Activated CD4-positive, alpha-beta T cell treated with anti-CD3 and anti-CD28 coated beads, Interleukin-2, amount 10 ng/mL, durations not matched to agents 7 days and 5 days (primary cell): ENCODE data around the gene CAV3. TPM values are rescaled to one million over a fixed set of nuclear protein-coding genes. Genes with fewer than 3 reads are reported as not detected.

Experiments used
- CTCF ChIA-PET: fragments of 350-600 bp; sonication (Branson Sonifier 250); formaldehyde crosslinking; loops from one replicate; lab custom pipeline; 2021; ENCODE audit warnings: antibody characterized with exemption; lab: Charles Lee
- POLR2A ChIA-PET: fragments of 350-600 bp; sonication (Branson Sonifier 250); formaldehyde crosslinking; loops from one replicate; lab custom pipeline; 2021; ENCODE audit warnings: antibody characterized with exemption; lab: Charles Lee
- DNase-seq: peaks from one replicate; pipeline ENCODE4 v3.0.0-alpha.2; 2020
- H3K27ac Mint-ChIP-seq: one replicate; pipeline ENCODE4 v1.8.0; 2021; ENCODE audit warnings: mild to moderate bottlenecking, moderate library complexity, mixed read lengths
- H3K27me3 Mint-ChIP-seq: one replicate; pipeline ENCODE4 v1.8.0; 2021; ENCODE audit warnings: mixed read lengths
- H3K36me3 Mint-ChIP-seq: one replicate; pipeline ENCODE4 v1.8.0; 2021; ENCODE audit warnings: low read depth, mixed read lengths
- H3K4me1 Mint-ChIP-seq: one replicate; pipeline ENCODE4 v1.8.0; 2021; ENCODE audit warnings: mixed read lengths
- H3K4me3 Mint-ChIP-seq: one replicate; pipeline ENCODE4 v1.8.0; 2021; ENCODE audit warnings: mild to moderate bottlenecking, moderate library complexity, mixed read lengths
- H3K9me3 Mint-ChIP-seq: one replicate; pipeline ENCODE4 v1.8.0; 2021; ENCODE audit warnings: mixed read lengths
- total RNA-seq, 2 experiments: library from RNA; stranded (reverse); gene quantifications; one replicate each; pipeline ENCODE4 v1.2.3, GENCODE V29; 2021

CAV3 gene
- total RNA-seq, 2 experiments from 2014 or later: not detected

- no peak overlapping the region for H3K4me3 Mint-ChIP-seq
- no peak overlapping the region for H3K27ac Mint-ChIP-seq
- no peak for DNase-seq
- H3K27me3 Mint-ChIP-seq: peaks cover 15% of the 10 kb centered on the region
- POLR2A ChIA-PET: no interaction called here
- CTCF ChIA-PET: interaction anchor here (0.6 to 1.2 kb wide), 2 partner anchors 30 to 549 kb away, joined by 3 read pairs; partner anchors contain the start of gene OXTR
- no peaks in the 10 kb centered on the region for H3K9me3 Mint-ChIP-seq
- peaks cover 3% of the 10 kb centered on the region for H3K4me1 Mint-ChIP-seq
- no peaks in the 10 kb centered on the region for H3K36me3 Mint-ChIP-seq
These were observed 6.3 kb downstream of the CAV3 start for GRCh38 chr3:8739757-8740504.

- DNase-seq: no peak
- Mint-ChIP-seq H3K4me1 (peaks cover 3% of the 10 kb centered on the region), H3K4me3 (no peak overlapping the region), H3K9me3 (no peaks in the 10 kb centered on the region), H3K27ac (no peak overlapping the region), H3K27me3 (peaks cover 15% of the 10 kb centered on the region), H3K36me3 (no peaks in the 10 kb centered on the region)
- ChIA-PET POLR2A (no interaction called here), CTCF (no interaction called here)
These were observed 8.1 kb downstream of the CAV3 start for GRCh38 chr3:8741581-8742261.

- ChIA-PET CTCF (no interaction called here), POLR2A (no interaction called here)
- Mint-ChIP-seq H3K4me3 (no peak overlapping the region), H3K4me1 (peaks cover 3% of the 10 kb centered on the region), H3K27ac (no peak overlapping the region), H3K27me3 (peaks cover 15% of the 10 kb centered on the region), H3K36me3 (no peaks in the 10 kb centered on the region), H3K9me3 (no peaks in the 10 kb centered on the region)
- no peak for DNase-seq
These were observed 9.5 kb downstream of the CAV3 start for GRCh38 chr3:8743021-8743601.

- H3K36me3 Mint-ChIP-seq: no peaks in the 10 kb centered on the region
- H3K4me3 Mint-ChIP-seq: no peak overlapping the region
- no peaks in the 10 kb centered on the region for H3K9me3 Mint-ChIP-seq
- DNase-seq: no peak
- peaks cover 3% of the 10 kb centered on the region for H3K4me1 Mint-ChIP-seq
- ChIA-PET POLR2A (no interaction called here), CTCF (interaction anchor here (0.7 to 0.9 kb wide), 2 partner anchors 8 to 222 kb away, joined by 3 read pairs; no protein-coding TSS in a partner anchor)
- H3K27me3 Mint-ChIP-seq: peaks cover 15% of the 10 kb centered on the region
- no peak overlapping the region for H3K27ac Mint-ChIP-seq
These were observed 10.3 kb downstream of the CAV3 start for GRCh38 chr3:8743911-8744310.

- H3K27ac Mint-ChIP-seq: no peak overlapping the region
- H3K27me3 Mint-ChIP-seq: peaks cover 12% of the 10 kb centered on the region
- no peaks in the 10 kb centered on the region for H3K36me3 Mint-ChIP-seq
- CTCF ChIA-PET: interaction anchor here (1.0 kb wide), 1 partner anchor 13 kb away, joined by 3 read pairs; no protein-coding TSS in a partner anchor
- H3K4me3 Mint-ChIP-seq: no peak overlapping the region
- no peaks in the 10 kb centered on the region for H3K9me3 Mint-ChIP-seq
- DNase-seq: no peak
- no peaks in the 10 kb centered on the region for H3K4me1 Mint-ChIP-seq
- POLR2A ChIA-PET: no interaction called here
These were observed 12.2 kb downstream of the CAV3 start for GRCh38 chr3:8745619-8746370.

GRCh38 chr3:8746780-8747345 lies 13.3 kb downstream of the CAV3 start:
- no peak overlapping the region for H3K27ac Mint-ChIP-seq
- no peak for DNase-seq
- H3K36me3 Mint-ChIP-seq: no peaks in the 10 kb centered on the region
- H3K4me3 Mint-ChIP-seq: no peak overlapping the region
- ChIA-PET POLR2A (no interaction called here), CTCF (no interaction called here)
- H3K4me1 Mint-ChIP-seq: no peaks in the 10 kb centered on the region
- no peaks in the 10 kb centered on the region for H3K9me3 Mint-ChIP-seq
- peaks cover 7% of the 10 kb centered on the region for H3K27me3 Mint-ChIP-seq

- no peaks in the 10 kb centered on the region for H3K9me3 Mint-ChIP-seq
- H3K27me3 Mint-ChIP-seq: no peaks in the 10 kb centered on the region
- POLR2A ChIA-PET: no interaction called here
- CTCF ChIA-PET: interaction anchor here (1.0 kb wide), 1 partner anchor 11 kb away, joined by 3 read pairs; no protein-coding TSS in a partner anchor
- no peak overlapping the region for H3K27ac Mint-ChIP-seq
- no peak for DNase-seq
- no peaks in the 10 kb centered on the region for H3K4me1 Mint-ChIP-seq
- no peak overlapping the region for H3K4me3 Mint-ChIP-seq
- H3K36me3 Mint-ChIP-seq: no peaks in the 10 kb centered on the region
These were observed 15.7 kb downstream of the CAV3 start for GRCh38 chr3:8749316-8749715.

- Mint-ChIP-seq H3K36me3 (no peaks in the 10 kb centered on the region), H3K4me3 (no peak overlapping the region), H3K27ac (no peak overlapping the region), H3K9me3 (no peaks in the 10 kb centered on the region), H3K27me3 (no peaks in the 10 kb centered on the region), H3K4me1 (no peaks in the 10 kb centered on the region)
- ChIA-PET CTCF (no interaction called here), POLR2A (no interaction called here)
- no peak for DNase-seq
These were observed 19.2 kb downstream of the CAV3 start for GRCh38 chr3:8752832-8753231.

GRCh38 chr3:8755097-8755496 lies 21.5 kb downstream of the CAV3 start:
- no peaks in the 10 kb centered on the region for H3K4me1 Mint-ChIP-seq
- H3K4me3 Mint-ChIP-seq: no peak overlapping the region
- no peak for DNase-seq
- H3K27me3 Mint-ChIP-seq: no peaks in the 10 kb centered on the region
- no peaks in the 10 kb centered on the region for H3K36me3 Mint-ChIP-seq
- POLR2A ChIA-PET: no interaction called here
- no peak overlapping the region for H3K27ac Mint-ChIP-seq
- CTCF ChIA-PET: no interaction called here
- H3K9me3 Mint-ChIP-seq: no peaks in the 10 kb centered on the region

GRCh38 chr3:8755564-8756237 lies 22.1 kb downstream of the CAV3 start:
- ChIA-PET CTCF (no interaction called here), POLR2A (no interaction called here)
- Mint-ChIP-seq H3K4me3 (no peak overlapping the region), H3K36me3 (no peaks in the 10 kb centered on the region), H3K27me3 (no peaks in the 10 kb centered on the region), H3K4me1 (no peaks in the 10 kb centered on the region), H3K27ac (no peak overlapping the region), H3K9me3 (no peaks in the 10 kb centered on the region)
- DNase-seq: no peak

- H3K9me3 Mint-ChIP-seq: no peaks in the 10 kb centered on the region
- H3K4me3 Mint-ChIP-seq: no peak overlapping the region
- DNase-seq: no peak
- POLR2A ChIA-PET: no interaction called here
- H3K4me1 Mint-ChIP-seq: no peaks in the 10 kb centered on the region
- no peak overlapping the region for H3K27ac Mint-ChIP-seq
- no peaks in the 10 kb centered on the region for H3K27me3 Mint-ChIP-seq
- CTCF ChIA-PET: interaction anchor here (0.7 kb wide), 1 partner anchor 13 kb away, joined by 3 read pairs; the partner anchor contains the start of gene OXTR
- H3K36me3 Mint-ChIP-seq: no peaks in the 10 kb centered on the region
These were observed 23.1 kb downstream of the CAV3 start for GRCh38 chr3:8756671-8757070.
